SK-N-SH (cell line): ENCODE results near the gene MTMR12. TPM values are rescaled to one million over a fixed set of nuclear protein-coding genes. Genes with fewer than 3 reads are reported as not detected.

Source experiments
- CTCF ChIA-PET: fragments of 300-600, 350-600 bp; formaldehyde crosslinking; extraction: SDS; loops from one replicate; lab custom pipeline; 2021; lab: Yijun Ruan, JAX
- POLR2A ChIA-PET: fragments of 350-600 bp; sonication (Branson Sonifier 250); formaldehyde crosslinking; extraction: SDS; loops from one replicate; lab custom pipeline; 2020; ENCODE audit warnings: antibody characterized with exemption, inconsistent platforms; lab: Yijun Ruan, JAX
- DNase-seq: peaks from one replicate; pipeline ENCODE4 v3.0.0; 2012
- H2AFZ ChIP-seq: fragments of 200-600 bp; sonication (generic); 2 replicates; pipeline ENCODE4 v1.8.1; 2016; ENCODE audit warnings: antibody characterized with exemption, mild to moderate bottlenecking, low read depth
- H3F3A ChIP-seq: fragments of 200-600 bp; sonication (generic); replicated peaks from 2 replicates; pipeline ENCODE3; 2016; ENCODE audit warnings: antibody characterized with exemption, mild to moderate bottlenecking; ENCODE audit not compliant: insufficient read depth
- H3K27ac ChIP-seq, 2 experiments: fragments of 200-500 bp in 1 of 2; fragments of 200-600 bp in 1 of 2; sonication (Bioruptor generic) in 1 of 2; sonication (generic), shearing (Covaris generic) in 1 of 2; 2 replicates each; pipeline versions ENCODE4 v1.5.1 to v1.6.1; 2014 to 2016; ENCODE audit warnings: low read depth in 2 of 2, inconsistent platforms in 1 of 2, low read length in 1 of 2, mild to moderate bottlenecking in 1 of 2, mixed read lengths in 1 of 2
- H3K27me3 ChIP-seq: fragments of 200-600 bp; sonication (generic), shearing (Covaris generic); 2 replicates; pipeline ENCODE4 v1.6.1; 2016; ENCODE audit warnings: mixed run types; ENCODE audit not compliant: insufficient read depth
- H3K36me3 ChIP-seq, 2 experiments: fragments of 200-500 bp in 1 of 2; fragments of 200-600 bp in 1 of 2; sonication (Bioruptor generic) in 1 of 2; sonication (generic) in 1 of 2; replicated peaks in 1 of 2; 2 replicates each; pipeline versions ENCODE3 to v1.5.1; 2014 to 2016; ENCODE audit warnings: low read length in 1 of 2, mild to moderate bottlenecking in 1 of 2; ENCODE audit not compliant: insufficient read depth in 2 of 2, control insufficient read depth in 1 of 2
- H3K4me1 ChIP-seq, 2 experiments: fragments of 200-500 bp in 1 of 2; fragments of 200-600 bp in 1 of 2; sonication (Bioruptor generic) in 1 of 2; sonication (generic), shearing (Covaris generic) in 1 of 2; 2 replicates each; pipeline versions ENCODE4 v1.5.1 to v1.6.1; 2014 to 2016; ENCODE audit warnings: low read depth in 1 of 2, low read length in 1 of 2, mixed run types in 1 of 2; ENCODE audit not compliant: insufficient read depth in 2 of 2, control insufficient read depth in 1 of 2
- H3K4me2 ChIP-seq: fragments of 200-600 bp; sonication (generic), shearing (Covaris generic); 2 replicates; pipeline ENCODE4 v1.6.1; 2017; ENCODE audit warnings: mixed run types
- H3K4me3 ChIP-seq, 2 experiments: fragments of 200-500 bp in 1 of 2; fragments of 200-600 bp in 1 of 2; sonication (Bioruptor generic) in 1 of 2; sonication (generic), shearing (Covaris generic) in 1 of 2; 2 replicates each; pipeline versions ENCODE4 v1.5.1 to v1.8.1; 2014 to 2016; ENCODE audit warnings: low read depth in 2 of 2, inconsistent platforms in 1 of 2, low read length in 1 of 2, mild to moderate bottlenecking in 1 of 2, mixed read lengths in 1 of 2, moderate library complexity in 1 of 2
- H3K79me2 ChIP-seq: fragments of 200-600 bp; sonication (generic); 2 replicates; pipeline ENCODE4 v1.8.1; 2017; ENCODE audit warnings: mild to moderate bottlenecking; ENCODE audit not compliant: insufficient read depth
- H3K9ac ChIP-seq: fragments of 200-600 bp; sonication (generic); 2 replicates; pipeline ENCODE4 v1.6.1; 2017; ENCODE audit warnings: mixed run types
- H3K9me2 ChIP-seq: fragments of 200-600 bp; sonication (generic); 2 replicates; pipeline ENCODE4 v1.6.1; 2017; ENCODE audit warnings: mixed run types
- H3K9me3 ChIP-seq: fragments of 200-600 bp; sonication (generic); 2 replicates; pipeline ENCODE4 v1.6.1; 2017; ENCODE audit warnings: mixed run types, mild to moderate bottlenecking, moderate library complexity
- H4K20me1 ChIP-seq: fragments of 200-600 bp; sonication (generic); 2 replicates; pipeline ENCODE4 v1.6.1; 2017; ENCODE audit warnings: mild to moderate bottlenecking, mixed run types; ENCODE audit not compliant: insufficient read depth
- CTCF ChIP-seq: fragments of 200-600 bp; sonication (generic); IDR thresholded peaks from 2 replicates; pipeline ENCODE4 v1.6.1; 2017; ENCODE audit warnings: antibody characterized with exemption, mild to moderate bottlenecking, moderate library complexity
- ELF1 ChIP-seq: IDR thresholded peaks from 2 replicates; pipeline ENCODE4 v1.4.0; 2012
- EP300 ChIP-seq, 2 experiments: IDR thresholded peaks; 2 replicates each; pipeline versions ENCODE4 v1.4.0 to v1.6.1; 2012; ENCODE audit warnings: borderline replicate concordance in 1 of 2, low read depth in 1 of 2, low read length in 1 of 2
- EZH2phosphoT487 ChIP-seq: fragments of 200-600 bp; sonication (generic); IDR thresholded peaks from 2 replicates; pipeline ENCODE4 v1.6.1; 2017; ENCODE audit warnings: low read depth, mixed run types, mild to moderate bottlenecking, antibody characterized with exemption, moderate library complexity, borderline replicate concordance
- FOSL2 ChIP-seq: IDR thresholded peaks from 2 replicates; pipeline ENCODE4 v1.4.0; 2012; ENCODE audit warnings: low read depth, mild to moderate bottlenecking, moderate library complexity, borderline replicate concordance
- FOXM1 ChIP-seq: IDR thresholded peaks from 2 replicates; pipeline ENCODE4 v1.4.0; 2012; ENCODE audit warnings: low read depth, mild to moderate bottlenecking
- GABPA ChIP-seq: IDR thresholded peaks from 2 replicates; pipeline ENCODE4 v1.4.0; 2012; ENCODE audit warnings: low read depth, mild to moderate bottlenecking
- GATA2 ChIP-seq: sonication (generic); formaldehyde crosslinking; IDR thresholded peaks from 2 replicates; pipeline ENCODE4 v1.5.0; 2020; ENCODE audit warnings: mild to moderate bottlenecking, missing genetic modification reagents
- JUND ChIP-seq: IDR thresholded peaks from 2 replicates; pipeline ENCODE4 v1.4.0; 2012
- MEF2A ChIP-seq: IDR thresholded peaks from 2 replicates; pipeline ENCODE4 v1.4.0; 2012; ENCODE audit warnings: low read depth, borderline replicate concordance
- MXI1 ChIP-seq: IDR thresholded peaks from 2 replicates; pipeline ENCODE4 v1.6.1; 2012; ENCODE audit warnings: mild to moderate bottlenecking, low read depth, low read length, improper control_type of control experiment
- NFIC ChIP-seq: IDR thresholded peaks from 2 replicates; pipeline ENCODE4 v1.4.0; 2012; ENCODE audit warnings: borderline replicate concordance
- PBX3 ChIP-seq: IDR thresholded peaks from 2 replicates; pipeline ENCODE4; 2012
- RFX5 ChIP-seq: IDR thresholded peaks from 2 replicates; pipeline ENCODE4 v1.6.1; 2012; ENCODE audit warnings: mild to moderate bottlenecking, improper control_type of control experiment, low read length
- RXRA ChIP-seq: IDR thresholded peaks from 2 replicates; pipeline ENCODE4 v1.4.0; 2012; ENCODE audit warnings: low read depth, mild to moderate bottlenecking, borderline replicate concordance
- TEAD4 ChIP-seq: IDR thresholded peaks from 2 replicates; pipeline ENCODE4 v1.4.0; 2012; ENCODE audit warnings: mild to moderate bottlenecking, borderline replicate concordance; ENCODE audit not compliant: insufficient read depth
- WGBS: methylation state at CpG from one replicate; pipeline ENCODE4 v1.1.6; 2017; ENCODE audit warnings: low lambda C conversion rate; 5-methylcytosine and 5-hydroxymethylcytosine counted together
- polyA plus RNA-seq, 3 experiments: library from polyadenylated mRNA; depleted of rRNA; stranded (reverse); fragments of >200 nt; gene quantifications; 2 replicates each; pipeline ENCODE4 v1.2.3, GENCODE V29; 2012
- TF ChIP-seq, protein P1 (sequence below): fragments of 150-350 bp; IDR thresholded peaks from 2 replicates; pipeline ENCODE4 v1.6.1; 2016; ENCODE audit warnings: mild to moderate bottlenecking, low read depth, low read length
- TF ChIP-seq, protein P2 (sequence below): IDR thresholded peaks from 2 replicates; pipeline ENCODE4 v1.4.0; 2012; ENCODE audit warnings: low read depth
- TF ChIP-seq, protein P3 (sequence below): IDR thresholded peaks from 2 replicates; pipeline ENCODE4 v1.4.0; 2012; ENCODE audit warnings: low read depth, borderline replicate concordance

The MTMR12 gene
- polyA plus RNA-seq, 1 of the 3 experiments (the other 2 are of a cell fraction) = 10.9 TPM

GRCh38 chr5:32231241-32231640 is 81.5 kb downstream of the MTMR12 start:
- Histone ChIP-seq H3K9me3 (no peaks in the 10 kb centered on the region), H3K9me2 (no peaks in the 10 kb centered on the region), H3F3A (peaks cover 4% of the 10 kb centered on the region), H3K4me1 (peaks cover 0 to 9% of the 10 kb centered on the region in 2 experiments; a peak in 1 of 4 replicates), H3K4me2 (no peak overlapping the region), H4K20me1 (no peaks in the 10 kb centered on the region), H3K27ac (no peak overlapping the region), H3K79me2 (no peaks in the 10 kb centered on the region), H3K27me3 (no peaks in the 10 kb centered on the region), H3K4me3 (no peak overlapping the region), H2AFZ (no peak overlapping the region), H3K36me3 (peaks cover 19 to 38% of the 10 kb centered on the region in 2 experiments), H3K9ac (no peak overlapping the region)
- POLR2A ChIA-PET = no interaction called here
- 91% methylated on average over 6 of the region's 6 CpGs for WGBS
- DNase-seq = no peak
- CTCF ChIA-PET = interaction anchor here (1.2 to 6.1 kb wide), 17 partner anchors 11 to 407 kb away, joined by 3 to 71 read pairs (median 9); no protein-coding TSS in a partner anchor
- no peak for TF ChIP-seq MXI1
- TF ChIP-seq, protein P1, sequence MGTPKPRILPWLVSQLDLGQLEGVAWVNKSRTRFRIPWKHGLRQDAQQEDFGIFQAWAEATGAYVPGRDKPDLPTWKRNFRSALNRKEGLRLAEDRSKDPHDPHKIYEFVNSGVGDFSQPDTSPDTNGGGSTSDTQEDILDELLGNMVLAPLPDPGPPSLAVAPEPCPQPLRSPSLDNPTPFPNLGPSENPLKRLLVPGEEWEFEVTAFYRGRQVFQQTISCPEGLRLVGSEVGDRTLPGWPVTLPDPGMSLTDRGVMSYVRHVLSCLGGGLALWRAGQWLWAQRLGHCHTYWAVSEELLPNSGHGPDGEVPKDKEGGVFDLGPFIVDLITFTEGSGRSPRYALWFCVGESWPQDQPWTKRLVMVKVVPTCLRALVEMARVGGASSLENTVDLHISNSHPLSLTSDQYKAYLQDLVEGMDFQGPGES = no peak
- TF ChIP-seq NFIC = no peak
- TF ChIP-seq FOXM1 = no peak
- TF ChIP-seq, protein P2, sequence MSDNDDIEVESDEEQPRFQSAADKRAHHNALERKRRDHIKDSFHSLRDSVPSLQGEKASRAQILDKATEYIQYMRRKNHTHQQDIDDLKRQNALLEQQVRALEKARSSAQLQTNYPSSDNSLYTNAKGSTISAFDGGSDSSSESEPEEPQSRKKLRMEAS = no peak
- TF ChIP-seq FOSL2 = no peak
- TF ChIP-seq RXRA = no peak
- TF ChIP-seq GABPA = no peak
- TF ChIP-seq RFX5 = no peak
- no peak for TF ChIP-seq CTCF
- TF ChIP-seq ELF1 = no peak
- no peak for TF ChIP-seq EP300 (IDR thresholded peaks at IDR 0.05; ENCODE audit: borderline replicate concordance in 1 of 2, low read depth in 1 of 2, low read length in 1 of 2)
- no peak for TF ChIP-seq PBX3
- no peak for TF ChIP-seq GATA2 (CRISPR knock-in tag)
- no peak for TF ChIP-seq JUND
- TF ChIP-seq MEF2A = no peak
- TF ChIP-seq, protein P3, sequence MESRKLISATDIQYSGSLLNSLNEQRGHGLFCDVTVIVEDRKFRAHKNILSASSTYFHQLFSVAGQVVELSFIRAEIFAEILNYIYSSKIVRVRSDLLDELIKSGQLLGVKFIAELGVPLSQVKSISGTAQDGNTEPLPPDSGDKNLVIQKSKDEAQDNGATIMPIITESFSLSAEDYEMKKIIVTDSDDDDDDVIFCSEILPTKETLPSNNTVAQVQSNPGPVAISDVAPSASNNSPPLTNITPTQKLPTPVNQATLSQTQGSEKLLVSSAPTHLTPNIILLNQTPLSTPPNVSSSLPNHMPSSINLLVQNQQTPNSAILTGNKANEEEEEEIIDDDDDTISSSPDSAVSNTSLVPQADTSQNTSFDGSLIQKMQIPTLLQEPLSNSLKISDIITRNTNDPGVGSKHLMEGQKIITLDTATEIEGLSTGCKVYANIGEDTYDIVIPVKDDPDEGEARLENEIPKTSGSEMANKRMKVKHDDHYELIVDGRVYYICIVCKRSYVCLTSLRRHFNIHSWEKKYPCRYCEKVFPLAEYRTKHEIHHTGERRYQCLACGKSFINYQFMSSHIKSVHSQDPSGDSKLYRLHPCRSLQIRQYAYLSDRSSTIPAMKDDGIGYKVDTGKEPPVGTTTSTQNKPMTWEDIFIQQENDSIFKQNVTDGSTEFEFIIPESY = no peak
- no peak for TF ChIP-seq EZH2phosphoT487
- TF ChIP-seq TEAD4 = no peak
